GM11168 (cell line): Measurements from ENCODE around the gene IPO8.
"Not testable (repeated sequence)": the region's sequence is repeated elsewhere in the genome, so short reads cannot be mapped to it uniquely, and the experiment has no call there.

Experiments used
- in situ Hi-C: fragments of 300-500 bp; cut with MboI; formaldehyde crosslinking; loops from one replicate; pipeline ENCODE4 v1.12.0; 2022; ENCODE audit warnings: low sequenced_read_pairs; ENCODE audit not compliant: unreplicated experiment

The IPO8 gene

GRCh38 chr12:30613119-30613830, 82.4 kb downstream of the IPO8 start:
- in situ Hi-C loops, result no loop called here

GRCh38 chr12:30610718-30611117, 85.0 kb downstream of the IPO8 start:
- in situ Hi-C loops, result no loop called here

GRCh38 chr12:30609819-30610218, 85.8 kb downstream of the IPO8 start:
- in situ Hi-C loops, result not testable (repeated sequence)

GRCh38 chr12:30604302-30604701, 91.4 kb downstream of the IPO8 start:
- in situ Hi-C loops, result not testable (repeated sequence)

GRCh38 chr12:30603129-30603528, 92.5 kb downstream of the IPO8 start:
- in situ Hi-C loops, result no loop called here

- in situ Hi-C loops, result no loop called here
Measured at GRCh38 chr12:30602678-30603077, 93.0 kb downstream of the IPO8 start.

- in situ Hi-C loops, result no loop called here
Measured at GRCh38 chr12:30599608-30600007, 96.1 kb downstream of the IPO8 start.

GRCh38 chr12:30598889-30599288, 96.8 kb downstream of the IPO8 start:
- in situ Hi-C loops, result no loop called here

GRCh38 chr12:30595742-30596141, 99.9 kb downstream of the IPO8 start:
- in situ Hi-C loops, result no loop called here

GRCh38 chr12:30594509-30594908, 101.2 kb downstream of the IPO8 start:
- in situ Hi-C loops, result no loop called here

- in situ Hi-C loops, result not testable (repeated sequence)
Measured at GRCh38 chr12:30588572-30588971, 107.1 kb downstream of the IPO8 start.

- in situ Hi-C loops, result no loop called here
Measured at GRCh38 chr12:30587782-30588181, 107.9 kb downstream of the IPO8 start.

GRCh38 chr12:30585877-30586276, 109.8 kb downstream of the IPO8 start:
- in situ Hi-C loops, result no loop called here

GRCh38 chr12:30582943-30583342, 112.7 kb downstream of the IPO8 start:
- in situ Hi-C loops, result no loop called here

- in situ Hi-C loops, result no loop called here
Measured at GRCh38 chr12:30580344-30580743, 115.3 kb downstream of the IPO8 start.
